ENCODE measurements around the gene CNNM1.

GRCh38 chr10:99303899-99304861 is 25.0 kb upstream of the CNNM1 start:
- TF ChIP-seq NFE2L2 (conservative IDR thresholded peaks at IDR 0.05; ENCODE audit: low read length) (no peak), CTCF (IDR thresholded peaks at IDR 0.05) (no peak), GATA3 (IDR thresholded peaks at IDR 0.05; ENCODE audit: borderline replicate concordance) (no peak), CHD4 (IDR thresholded peaks at IDR 0.05; ENCODE audit: borderline replicate concordance) (no peak), ELK1 (IDR thresholded peaks at IDR 0.05; ENCODE audit: low read depth, low read length) (no peak), POLR2A (IDR thresholded peaks at IDR 0.05; ENCODE audit: low read length) (no peak), REST (IDR thresholded peaks at IDR 0.05) (no peak), MYC (IDR thresholded peaks at IDR 0.05; ENCODE audit: borderline replicate concordance, low read length) (no peak), RCOR1 (IDR thresholded peaks at IDR 0.05; ENCODE audit: low read depth, low read length) (no peak), HMGXB4 (CRISPR knock-in tag; IDR thresholded peaks at IDR 0.05; ENCODE audit: borderline replicate concordance) (no peak), BHLHE40 (IDR thresholded peaks at IDR 0.05; ENCODE audit: low read depth, low read length) (no peak), PHF8 (IDR thresholded peaks at IDR 0.05; ENCODE audit: borderline replicate concordance, low read depth) (no peak), JUNB (IDR thresholded peaks at IDR 0.05) (no peak)

All from A549 (cell line).